HG03354 (cell line): Measurements from ENCODE around the gene RHOG.
"Not testable (repeated sequence)": the region's sequence is repeated elsewhere in the genome, so short reads cannot be mapped to it uniquely, and the experiment has no call there.

ENCODE experiments used
- ATAC-seq: cut with Tn5 transposase; IDR thresholded peaks from one replicate; pipeline ENCODE4 v1.9.1; 2021; ENCODE audit warnings: mild to moderate bottlenecking; ENCODE audit not compliant: unreplicated experiment, poor library complexity, severe bottlenecking

RHOG gene

DNA sequence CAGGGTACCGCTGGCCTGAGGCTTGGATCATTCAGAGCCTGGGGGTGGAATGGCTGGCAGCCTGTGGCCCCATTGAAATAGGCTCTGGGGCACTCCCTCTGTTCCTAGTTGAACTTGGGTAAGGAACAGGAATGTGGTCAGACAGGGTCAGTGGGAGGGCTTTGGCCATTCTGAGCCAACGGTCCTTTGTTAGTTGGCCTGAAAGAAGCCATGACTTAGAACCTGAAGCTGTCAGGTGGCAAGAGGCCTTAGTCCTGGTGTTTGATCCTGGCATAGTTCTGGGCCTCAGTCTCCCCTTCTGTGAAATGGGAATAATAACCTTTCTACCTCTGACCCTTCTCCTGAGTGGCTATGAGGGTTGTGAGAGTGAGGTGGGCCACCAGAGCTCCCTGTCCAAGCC, 24.1 kb downstream of the RHOG start:
- ATAC-seq: no peak

DNA sequence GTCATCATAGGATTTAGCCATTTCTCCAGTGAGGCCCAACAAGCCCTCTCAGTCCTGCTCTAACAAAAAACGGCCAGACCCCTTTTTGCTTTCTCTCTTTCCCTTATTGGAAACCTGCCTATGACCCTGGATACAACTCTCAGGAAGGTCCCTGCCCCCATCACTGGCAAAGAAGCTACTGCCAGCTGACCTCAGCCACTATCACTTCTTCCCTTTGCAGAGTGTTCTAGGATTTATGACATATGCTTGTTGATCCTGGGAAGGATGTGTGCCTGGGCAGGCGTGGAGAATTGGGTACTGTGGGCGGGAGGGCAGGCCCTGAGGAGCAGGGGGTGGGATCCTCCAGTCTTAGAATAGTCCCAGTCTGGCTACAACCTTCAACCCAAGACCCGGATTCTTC, 24.9 kb downstream of the RHOG start:
- no peak for ATAC-seq

DNA sequence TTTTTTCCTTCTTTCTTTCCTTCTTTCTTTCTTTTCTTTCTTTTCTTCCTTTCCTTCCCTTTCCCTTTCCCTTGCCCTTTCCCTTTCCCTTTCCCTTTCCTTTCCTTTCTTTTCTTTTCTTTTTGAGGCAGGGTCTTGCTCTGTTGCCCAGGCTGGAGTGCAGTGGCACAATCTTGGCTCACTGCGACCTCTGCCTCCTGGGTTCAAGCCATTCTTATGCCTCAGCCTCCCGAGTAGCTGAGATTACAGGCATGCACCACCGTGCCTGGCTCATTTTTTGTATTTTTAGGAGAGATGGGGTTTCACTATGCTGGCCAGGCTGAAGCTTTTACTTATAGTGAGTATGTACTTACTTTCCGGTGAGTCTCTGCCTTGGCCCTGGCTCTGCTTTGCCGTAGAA, 25.9 kb downstream of the RHOG start:
- not testable (repeated sequence) for ATAC-seq

DNA sequence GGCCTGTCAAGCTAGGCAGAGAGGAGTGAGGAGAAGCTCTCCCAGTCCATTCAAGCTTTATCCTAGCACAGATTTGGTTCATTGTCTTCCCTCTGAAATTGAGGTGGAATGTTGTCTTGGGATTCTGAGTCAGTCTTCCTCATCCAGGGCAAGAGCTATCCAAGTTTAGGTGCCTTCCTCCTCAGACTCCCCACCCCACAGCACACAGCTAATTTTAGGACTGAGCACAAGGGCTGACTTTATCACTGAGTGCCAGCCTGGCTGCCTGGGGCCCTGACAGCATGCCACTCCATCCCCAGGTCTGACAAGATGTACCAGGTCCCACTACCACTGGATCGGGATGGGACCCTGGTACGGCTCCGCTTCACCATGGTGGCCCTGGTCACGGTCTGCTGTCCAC, 29.8 kb downstream of the RHOG start:
- no peak for ATAC-seq

GRCh38 chr11:3810446-3810845, 30.3 kb downstream of the RHOG start:
- ATAC-seq: no peak

DNA sequence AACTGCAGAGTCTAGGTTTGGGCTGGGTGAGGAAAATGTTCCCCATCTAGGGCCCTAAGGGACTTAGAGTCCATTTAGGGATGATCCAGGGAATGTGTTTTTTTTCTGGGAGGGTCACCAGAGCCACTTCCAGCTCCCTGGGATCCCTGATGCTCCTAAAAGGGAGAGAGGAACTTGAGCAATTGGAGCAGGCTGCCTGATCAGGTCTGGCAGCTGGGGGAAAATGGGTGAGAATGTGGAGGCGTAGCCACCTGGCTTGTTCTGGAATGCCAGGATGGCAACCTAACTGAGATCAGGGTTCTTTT, 31.2 kb downstream of the RHOG start:
- no peak for ATAC-seq

GRCh38 chr11:3808861-3809623, 31.7 kb downstream of the RHOG start:
- peak; percentile 82 for ATAC-seq

DNA sequence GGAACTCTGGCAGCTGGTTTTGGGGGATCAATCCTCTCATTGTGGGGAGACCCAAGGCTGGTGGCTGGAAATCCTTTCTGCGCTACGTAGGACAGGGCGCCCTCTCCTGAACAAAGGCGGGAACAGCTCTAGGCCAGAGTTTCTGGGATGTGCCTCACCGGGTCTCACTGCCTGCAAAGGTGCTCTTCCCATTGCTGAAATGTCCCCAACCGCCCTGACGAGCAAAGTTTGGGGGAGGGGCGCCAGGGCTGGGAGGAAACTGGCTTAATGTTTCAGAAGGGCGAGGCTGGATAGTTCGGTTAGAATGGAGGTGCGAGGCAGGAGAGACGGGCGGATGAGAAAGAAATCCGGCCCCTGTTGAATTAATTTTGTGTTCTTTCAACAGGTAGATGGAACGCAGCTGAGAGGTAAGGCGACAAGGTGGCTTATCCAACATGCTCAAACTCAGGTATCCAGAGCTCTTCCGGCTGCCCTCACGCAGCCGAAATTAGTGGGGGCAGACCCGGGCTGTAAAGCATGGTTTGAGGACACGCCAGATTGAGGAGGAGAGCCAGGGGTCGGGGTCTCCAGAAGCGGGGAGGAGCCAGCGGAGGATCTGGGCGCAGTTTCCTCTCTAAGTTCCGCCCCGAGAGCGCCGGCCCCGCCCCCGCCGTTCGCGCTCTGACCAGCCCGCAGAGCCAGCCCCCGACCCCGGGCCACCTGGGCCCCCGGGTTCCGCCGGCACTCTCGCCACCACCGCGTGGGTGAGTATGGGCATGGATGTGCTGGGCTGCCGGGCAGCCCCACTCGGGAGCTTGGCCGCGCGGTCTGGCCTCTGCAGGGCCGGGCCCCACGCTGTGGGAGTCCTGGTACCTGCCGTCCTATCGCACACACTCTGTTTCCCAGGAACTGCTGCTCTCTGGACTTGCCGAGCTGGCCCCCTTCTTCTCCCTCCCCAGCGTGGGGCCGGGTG, 32.6 kb downstream of the RHOG start, which contains the start of gene PGAP2:
Gene PGAP2, plus strand, starts transcription at position 652 of the 952 bp plus-strand sequence. CDS start 2,700 bp downstream, outside the sequence.
- peak; percentile 70 for ATAC-seq

DNA sequence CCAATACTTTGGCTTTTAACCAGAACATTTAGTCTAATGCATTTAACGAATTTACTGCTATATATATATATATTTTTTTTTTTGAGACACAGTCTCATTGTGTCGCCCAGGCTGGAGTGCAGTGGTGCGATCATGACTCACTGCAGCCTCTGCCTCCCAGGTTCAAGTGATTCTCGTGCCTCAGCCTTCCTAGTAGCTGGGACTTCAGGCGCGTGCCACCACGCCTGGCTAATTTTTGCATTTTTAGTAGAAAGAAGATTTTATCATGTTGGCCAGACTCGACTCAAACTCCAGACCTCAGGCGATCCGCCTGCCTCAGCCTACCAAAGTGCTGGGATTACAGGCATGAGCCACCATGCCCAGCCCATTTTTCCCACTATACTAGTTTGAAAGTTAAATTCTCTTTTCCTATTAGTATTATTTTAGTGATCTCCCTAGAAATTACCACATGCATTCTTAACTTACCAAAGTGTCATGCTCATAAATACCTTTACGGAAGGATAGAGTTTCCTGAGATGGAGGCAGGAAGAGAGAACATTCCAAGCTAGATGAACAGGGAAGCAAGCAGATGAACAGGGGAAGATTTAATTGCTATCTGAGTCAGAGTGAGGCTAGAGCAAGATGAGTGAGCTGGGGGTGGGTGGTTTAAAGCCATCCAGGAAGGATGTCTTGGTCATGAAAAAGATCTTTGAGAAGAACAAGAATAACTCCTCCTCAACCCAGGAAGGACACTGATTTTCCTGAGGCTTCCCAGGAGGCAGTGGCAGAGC, 36.8 kb downstream of the RHOG start:
- no peak for ATAC-seq

GRCh38 chr11:3802011-3802790, 38.6 kb downstream of the RHOG start:
- no peak for ATAC-seq

DNA sequence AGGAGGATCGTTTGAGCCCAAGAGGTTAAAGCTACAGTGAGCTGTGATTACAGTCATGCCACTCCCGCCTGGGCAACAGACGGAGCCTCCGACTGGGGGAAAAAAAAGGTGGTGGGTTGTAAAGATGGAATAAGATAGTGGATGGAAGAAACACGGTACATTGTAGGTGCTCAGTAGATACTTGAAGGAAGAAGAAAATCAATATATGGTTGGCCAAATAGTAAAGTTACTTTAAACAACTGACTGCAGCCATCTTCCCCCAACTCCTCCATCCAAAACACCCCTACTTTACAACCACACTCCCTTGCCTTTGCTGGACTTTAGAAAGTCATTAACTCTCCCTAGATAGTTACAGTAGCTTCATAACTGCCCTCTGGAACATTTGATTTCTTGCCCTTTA, 40.9 kb downstream of the RHOG start:
- ATAC-seq: no peak

DNA sequence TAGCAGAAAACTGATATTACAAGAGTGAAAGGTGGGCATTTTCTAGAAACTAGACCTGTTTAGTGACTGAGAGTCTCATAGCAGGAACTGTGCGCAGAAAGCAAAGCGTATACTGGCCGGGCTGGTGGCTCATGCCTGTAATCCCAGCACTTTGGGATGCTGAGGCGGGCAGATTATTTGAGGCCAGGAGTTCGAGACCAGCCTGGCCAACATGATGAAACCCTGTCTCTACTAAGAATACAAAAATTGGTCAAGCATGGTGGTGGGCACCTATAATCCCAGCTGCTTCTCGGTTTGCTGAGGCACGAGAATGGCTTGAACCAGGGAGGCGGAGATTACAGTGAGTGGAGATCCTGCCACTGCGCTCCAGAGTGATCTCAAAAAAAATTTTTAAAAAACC, 41.6 kb downstream of the RHOG start:
- no peak for ATAC-seq

- peak; percentile 90 for ATAC-seq
These were observed 43.2 kb downstream of the RHOG start, which contains the start of gene NUP98 for GRCh38 chr11:3797329-3798090. TSS of gene NUP98 (minus strand) at chr11:3797554. CDS start at chr11:3782117, 15,437 bp downstream.

DNA sequence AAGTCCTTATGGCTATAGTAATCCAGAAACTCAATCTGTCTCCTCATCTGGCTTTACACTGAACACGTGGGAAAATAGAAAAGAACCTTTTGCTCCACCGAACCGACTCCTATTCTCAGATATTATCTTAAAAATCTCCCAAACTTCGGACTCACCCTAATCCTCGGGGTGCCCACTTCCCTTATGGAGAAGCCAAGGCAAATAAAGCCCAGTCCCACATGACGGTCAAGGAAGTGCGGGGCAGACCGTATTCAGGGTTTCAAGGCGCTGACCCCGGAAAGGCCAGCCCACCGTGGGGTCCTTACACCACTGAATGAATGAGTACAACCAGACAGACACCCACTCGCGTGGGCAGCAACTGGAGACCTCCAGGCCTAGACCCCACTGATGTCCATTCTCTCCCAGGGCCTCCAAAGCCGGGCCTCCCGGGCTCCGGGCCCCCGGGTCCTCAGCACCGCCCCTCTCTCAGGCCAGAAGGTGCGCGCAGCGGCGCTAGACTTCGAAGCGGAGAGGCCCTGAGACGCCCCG, 43.9 kb downstream of the RHOG start:
- ATAC-seq: peak; percentile 49

GRCh38 chr11:3796346-3796745, 44.4 kb downstream of the RHOG start:
- ATAC-seq: no peak

DNA sequence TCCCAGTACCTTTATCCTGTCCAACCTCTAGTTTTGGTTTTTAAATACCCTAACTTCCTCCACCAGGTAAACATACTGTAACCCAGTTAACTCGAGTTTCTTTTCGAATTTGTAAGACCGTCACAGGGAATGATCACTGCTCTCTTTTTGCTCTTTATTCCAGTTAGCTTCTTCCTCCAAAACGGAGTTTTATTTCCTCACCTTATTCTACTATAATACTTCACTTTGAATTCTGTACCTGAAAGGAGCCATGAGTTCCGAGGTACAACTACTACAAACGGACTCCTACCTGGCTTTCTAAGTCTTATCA, 44.8 kb downstream of the RHOG start:
- no peak for ATAC-seq

DNA sequence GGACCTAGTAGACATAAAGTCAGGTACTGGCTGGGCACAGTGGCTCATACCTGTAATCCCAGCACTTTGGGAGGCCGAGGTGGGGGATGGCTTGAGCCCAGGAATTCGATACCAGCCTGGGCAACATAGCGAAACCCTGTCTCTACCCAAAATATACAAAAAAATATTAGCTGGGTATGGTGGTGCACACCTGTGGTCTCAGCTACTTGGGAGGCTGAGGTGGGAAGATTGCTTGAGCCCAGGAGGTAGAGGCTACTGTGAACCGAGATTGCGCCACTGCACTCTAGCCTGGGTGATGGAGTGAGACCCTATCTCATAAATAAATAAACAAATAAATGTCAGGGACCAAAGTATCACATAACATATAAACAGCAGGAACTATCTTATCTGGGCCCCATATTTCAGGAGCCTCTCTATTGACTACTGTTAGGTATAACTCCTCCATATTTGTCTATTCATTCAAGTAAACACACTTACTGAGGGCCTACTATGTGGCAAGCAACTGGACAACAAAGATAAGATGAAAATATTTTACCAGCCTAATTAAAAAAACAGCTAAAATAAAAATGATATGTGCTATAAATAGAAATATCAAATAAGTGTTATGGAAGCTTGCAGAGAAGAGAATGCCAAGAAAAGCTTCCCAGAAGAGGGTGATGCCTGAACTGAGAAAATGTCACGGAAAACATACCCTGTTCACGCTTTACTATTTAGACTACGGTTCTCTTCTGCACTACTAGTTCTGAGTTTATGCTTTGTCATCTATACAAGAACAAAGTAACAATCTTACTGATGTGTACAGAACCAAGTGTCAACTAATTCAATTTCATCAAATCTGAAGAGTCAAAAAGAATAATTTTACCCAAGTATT, 45.4 kb downstream of the RHOG start:
- ATAC-seq: no peak

- ATAC-seq: not testable (repeated sequence)
These were observed 46.4 kb downstream of the RHOG start for GRCh38 chr11:3794387-3794786.
